ENCODE data around the gene ZNF511.

ZNF511 gene

GRCh38 chr10:133267829-133268228 is 40.9 kb upstream of the ZNF511 start:
- 90% methylated on average over 22 of the region's 22 CpGs for WGBS
- Histone ChIP-seq H3K9me3 (ENCODE audit: insufficient read depth, low read depth, low read length) (no peaks in the 10 kb centered on the region), H3K4me1 (ENCODE audit: insufficient read depth, low read length) (no peaks in the 10 kb centered on the region), H3K36me3 (ENCODE audit: insufficient read depth, low read length) (no peaks in the 10 kb centered on the region), H3K9ac (ENCODE audit: low read depth, low read length) (no peak overlapping the region), H3K4me3 (ENCODE audit: low read length) (no peak overlapping the region), H3K27ac (ENCODE audit: low read depth, low read length) (no peak overlapping the region), H3K27me3 (ENCODE audit: insufficient read depth, low read length) (peaks cover 8% of the 10 kb centered on the region)

DNA sequence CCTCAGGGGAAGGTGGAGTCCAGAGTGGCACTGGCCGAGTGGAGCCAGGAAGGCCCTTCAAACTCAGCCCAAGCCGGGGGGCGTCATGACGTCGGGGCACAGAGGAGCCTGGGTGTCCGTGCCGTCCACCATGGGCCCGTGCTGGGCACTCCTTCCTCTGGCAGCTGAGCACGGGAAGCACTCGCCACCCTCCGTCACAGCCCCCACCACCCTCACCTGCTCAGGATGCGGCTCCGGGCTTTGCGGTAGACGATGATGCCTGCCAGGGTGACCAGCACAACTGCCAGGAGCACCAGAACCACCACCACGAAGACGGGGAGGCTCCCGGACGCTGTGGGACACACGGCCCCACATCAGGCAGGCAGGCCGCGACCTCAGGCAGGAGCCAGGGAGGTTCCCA is 40.2 kb upstream of the ZNF511 start:
- no peaks in the 10 kb centered on the region for H3K9me3 ChIP-seq (ENCODE audit: insufficient read depth, low read depth, low read length)
- H3K9ac ChIP-seq (ENCODE audit: low read depth, low read length): no peak overlapping the region
- H3K27ac ChIP-seq (ENCODE audit: low read depth, low read length): no peak overlapping the region
- H3K4me3 ChIP-seq (ENCODE audit: low read length): no peak overlapping the region
- H3K36me3 ChIP-seq (ENCODE audit: insufficient read depth, low read length): no peaks in the 10 kb centered on the region
- H3K27me3 ChIP-seq (ENCODE audit: insufficient read depth, low read length): peaks cover under 1% of the 10 kb centered on the region; the same call in 1 of the 2 replicates
- H3K4me1 ChIP-seq (ENCODE audit: insufficient read depth, low read length): no peaks in the 10 kb centered on the region
- WGBS: 95% methylated on average over 22 of the region's 22 CpGs

- no peaks in the 10 kb centered on the region for H3K4me1 ChIP-seq (ENCODE audit: insufficient read depth, low read length)
- H3K9ac ChIP-seq (ENCODE audit: low read depth, low read length): no peak overlapping the region
- H3K4me3 ChIP-seq (ENCODE audit: low read length): no peak overlapping the region
- no peak overlapping the region for H3K27ac ChIP-seq (ENCODE audit: low read depth, low read length)
- no peaks in the 10 kb centered on the region for H3K36me3 ChIP-seq (ENCODE audit: insufficient read depth, low read length)
- 88% methylated on average over 26 of the region's 26 CpGs for WGBS
- H3K9me3 ChIP-seq (ENCODE audit: insufficient read depth, low read depth, low read length): no peaks in the 10 kb centered on the region
- H3K27me3 ChIP-seq (ENCODE audit: insufficient read depth, low read length): no peaks in the 10 kb centered on the region
These were observed 39.3 kb upstream of the ZNF511 start for GRCh38 chr10:133269367-133269766.

DNA sequence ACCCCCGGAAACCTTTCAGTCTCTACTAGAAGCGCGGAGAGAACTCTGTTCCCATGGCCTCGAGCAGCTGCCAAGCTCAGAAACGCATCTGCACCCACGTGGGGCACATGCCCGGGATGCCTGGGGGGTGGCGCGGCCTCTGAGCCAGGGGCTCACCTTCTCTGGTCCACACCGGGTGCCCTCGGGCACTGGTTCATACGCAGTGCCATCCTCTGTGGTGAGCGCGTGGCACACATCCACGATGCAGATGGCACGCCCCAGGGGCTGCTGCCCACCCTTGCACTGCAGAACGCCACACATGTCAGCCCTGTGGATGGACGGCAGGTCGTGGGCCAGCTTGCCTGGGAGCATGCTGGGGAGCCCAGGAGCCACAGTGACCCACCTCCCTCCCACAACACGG is 38.5 kb upstream of the ZNF511 start:
- no peak overlapping the region for H3K9ac ChIP-seq (ENCODE audit: low read depth, low read length)
- H3K27me3 ChIP-seq (ENCODE audit: insufficient read depth, low read length): no peaks in the 10 kb centered on the region
- whole genome bisulfite sequencing: 90% methylated on average over 20 of the region's 20 CpGs
- no peaks in the 10 kb centered on the region for H3K36me3 ChIP-seq (ENCODE audit: insufficient read depth, low read length)
- H3K4me3 ChIP-seq (ENCODE audit: low read length): no peak overlapping the region
- no peak overlapping the region for H3K27ac ChIP-seq (ENCODE audit: low read depth, low read length)
- H3K9me3 ChIP-seq (ENCODE audit: insufficient read depth, low read depth, low read length): no peaks in the 10 kb centered on the region
- no peaks in the 10 kb centered on the region for H3K4me1 ChIP-seq (ENCODE audit: insufficient read depth, low read length)

DNA sequence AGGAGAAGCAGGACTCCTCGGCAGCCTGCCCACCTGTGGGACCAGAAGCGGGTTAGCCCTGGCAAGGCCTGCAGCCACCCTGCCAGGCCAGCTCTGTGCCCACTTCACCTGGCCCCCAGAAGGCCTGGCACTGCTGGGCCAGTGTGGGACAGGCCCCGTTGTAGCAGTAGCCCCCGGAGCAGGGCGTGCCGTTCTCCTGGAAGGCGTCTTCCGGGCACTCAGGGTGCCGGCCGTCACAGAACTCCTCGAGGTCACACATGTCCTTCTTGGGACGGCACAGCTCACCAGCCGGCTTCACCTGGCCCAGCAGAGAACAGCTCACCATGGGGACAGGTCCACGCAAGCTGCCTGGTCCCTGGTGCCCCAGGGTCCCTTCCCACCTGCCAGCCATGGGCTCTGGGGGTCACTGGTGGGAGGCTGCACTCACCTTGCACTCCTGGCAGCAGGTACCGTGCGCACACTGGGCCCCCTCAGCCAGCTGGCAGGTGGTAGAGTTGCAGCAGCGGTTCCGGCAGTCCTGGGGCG is 37.9 kb upstream of the ZNF511 start:
- H3K9me3 ChIP-seq (ENCODE audit: insufficient read depth, low read depth, low read length): no peaks in the 10 kb centered on the region
- 94% methylated on average over 19 of the region's 19 CpGs for WGBS
- H3K4me1 ChIP-seq (ENCODE audit: insufficient read depth, low read length): no peaks in the 10 kb centered on the region
- peaks cover 3% of the 10 kb centered on the region for H3K27me3 ChIP-seq (ENCODE audit: insufficient read depth, low read length)
- H3K9ac ChIP-seq (ENCODE audit: low read depth, low read length): no peak overlapping the region
- no peak overlapping the region for H3K27ac ChIP-seq (ENCODE audit: low read depth, low read length)
- no peak overlapping the region for H3K4me3 ChIP-seq (ENCODE audit: low read length)
- no peaks in the 10 kb centered on the region for H3K36me3 ChIP-seq (ENCODE audit: insufficient read depth, low read length)

DNA sequence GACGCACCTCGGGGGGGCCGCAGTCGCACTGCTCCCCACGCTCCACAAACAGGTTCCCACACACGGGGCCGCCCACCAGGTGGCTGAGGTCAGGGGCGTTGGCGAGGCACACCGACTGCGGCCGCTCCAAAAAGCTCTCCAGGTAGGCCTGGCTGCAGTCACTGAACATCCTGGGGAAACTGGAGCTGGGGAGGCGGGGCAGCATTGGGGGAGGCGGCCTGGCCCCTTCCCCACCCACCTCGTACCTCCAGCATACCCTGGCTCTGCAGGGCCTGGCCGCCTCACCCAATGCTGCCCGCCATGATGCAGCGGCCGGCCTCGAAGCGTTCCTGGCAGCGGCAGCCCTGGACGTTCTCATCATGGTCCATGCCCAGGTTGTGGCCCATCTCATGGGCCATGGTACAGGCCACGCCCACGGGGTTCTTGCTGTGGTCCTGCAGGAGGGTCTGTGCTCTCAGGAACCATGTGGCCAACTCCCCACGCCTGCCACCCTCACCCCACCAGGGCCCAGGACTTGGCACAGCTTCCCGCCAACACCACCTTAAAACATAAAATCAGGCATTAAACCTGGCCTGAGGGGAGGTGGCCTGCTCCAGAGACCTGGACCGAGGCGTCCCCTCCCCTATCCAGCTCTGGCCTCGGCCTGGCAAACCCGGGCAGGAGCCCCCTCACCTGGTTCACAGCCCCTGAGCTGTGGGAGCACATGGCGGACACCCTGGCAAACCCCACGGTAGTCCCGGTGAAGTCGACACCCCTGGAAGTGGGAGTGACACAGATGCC is 37.0 kb upstream of the ZNF511 start:
- no peaks in the 10 kb centered on the region for H3K36me3 ChIP-seq (ENCODE audit: insufficient read depth, low read length)
- H3K27ac ChIP-seq (ENCODE audit: low read depth, low read length): no peak overlapping the region
- H3K4me3 ChIP-seq (ENCODE audit: low read length): no peak overlapping the region
- 0 out of 2 replicates have a peak, but pooled peaks cover 3% of the 10 kb centered on the region for H3K4me1 ChIP-seq (ENCODE audit: insufficient read depth, low read length)
- H3K27me3 ChIP-seq (ENCODE audit: insufficient read depth, low read length): peaks cover 12% of the 10 kb centered on the region
- H3K9me3 ChIP-seq (ENCODE audit: insufficient read depth, low read depth, low read length): no peaks in the 10 kb centered on the region
- no peak overlapping the region for H3K9ac ChIP-seq (ENCODE audit: low read depth, low read length)
- 83% methylated on average over 35 of the region's 35 CpGs for WGBS

DNA sequence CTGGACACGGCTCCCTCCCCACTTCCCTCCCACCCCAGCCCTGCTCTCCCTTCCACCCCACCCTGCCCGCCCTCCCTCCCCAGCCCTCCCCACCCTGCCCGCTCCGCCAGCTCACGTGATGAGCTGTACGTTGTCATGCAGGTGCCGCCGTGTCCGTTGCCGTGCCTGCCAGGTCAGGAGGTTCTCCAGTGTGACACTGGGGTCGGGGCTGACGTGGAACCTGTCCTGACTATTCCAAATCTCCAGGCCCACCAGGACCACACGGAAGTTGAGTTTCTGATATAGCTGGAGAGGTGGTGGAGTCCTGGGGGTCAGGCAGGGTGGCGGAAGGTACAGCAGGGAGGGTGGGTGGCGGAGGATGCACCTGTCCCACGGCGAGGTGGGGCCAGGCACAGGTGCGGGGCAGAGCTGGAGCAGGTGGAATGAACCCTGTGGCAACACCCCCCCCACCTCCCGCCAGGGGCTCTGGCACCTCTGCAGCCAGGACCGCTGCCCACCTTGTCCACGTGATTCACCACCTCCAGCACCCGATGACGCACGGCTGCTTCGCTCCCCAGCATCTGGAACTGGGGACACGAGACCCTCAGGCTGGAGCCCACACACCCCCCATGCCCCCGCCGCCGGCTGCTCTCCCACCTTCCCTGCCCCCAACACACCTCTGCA is 36.3 kb upstream of the ZNF511 start:
- no peak overlapping the region for H3K9ac ChIP-seq (ENCODE audit: low read depth, low read length)
- no peak overlapping the region for H3K27ac ChIP-seq (ENCODE audit: low read depth, low read length)
- peaks cover 12% of the 10 kb centered on the region for H3K27me3 ChIP-seq (ENCODE audit: insufficient read depth, low read length)
- H3K4me1 ChIP-seq (ENCODE audit: insufficient read depth, low read length): 0 out of 2 replicates have a peak, but pooled peaks cover 3% of the 10 kb centered on the region
- H3K36me3 ChIP-seq (ENCODE audit: insufficient read depth, low read length): no peaks in the 10 kb centered on the region
- 83% methylated on average over 27 of the region's 29 CpGs for WGBS
- no peak overlapping the region for H3K4me3 ChIP-seq (ENCODE audit: low read length)
- H3K9me3 ChIP-seq (ENCODE audit: insufficient read depth, low read depth, low read length): no peaks in the 10 kb centered on the region

DNA sequence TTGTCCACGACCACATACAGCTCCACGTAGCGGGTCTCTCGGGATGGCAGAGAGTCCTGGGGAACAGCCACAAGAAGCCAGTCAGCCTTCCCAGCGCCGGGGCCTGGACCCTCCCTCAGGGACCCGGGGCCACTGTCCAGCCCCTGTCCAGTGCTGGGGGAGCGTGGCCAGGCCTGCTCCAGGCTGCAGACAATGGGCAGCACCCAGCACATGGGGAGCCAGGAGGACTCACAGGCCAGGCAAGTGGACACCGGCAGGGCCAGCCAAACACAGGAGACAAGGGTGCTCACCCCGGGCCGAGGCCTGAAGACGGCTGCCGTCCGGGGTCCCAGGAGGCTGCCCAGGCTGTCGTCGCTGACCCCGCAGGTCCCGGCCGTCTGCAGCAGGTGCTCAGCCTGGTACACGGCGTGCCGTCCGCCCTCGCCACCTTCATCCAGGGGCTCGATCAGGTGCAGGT is 35.7 kb upstream of the ZNF511 start:
- H3K27me3 ChIP-seq (ENCODE audit: insufficient read depth, low read length): peaks cover 12% of the 10 kb centered on the region
- no peak overlapping the region for H3K9ac ChIP-seq (ENCODE audit: low read depth, low read length)
- no peak overlapping the region for H3K27ac ChIP-seq (ENCODE audit: low read depth, low read length)
- WGBS: 93% methylated on average over 25 of the region's 25 CpGs
- no peak overlapping the region for H3K4me3 ChIP-seq (ENCODE audit: low read length)
- 0 out of 2 replicates have a peak, but pooled peaks cover 3% of the 10 kb centered on the region for H3K4me1 ChIP-seq (ENCODE audit: insufficient read depth, low read length)
- no peaks in the 10 kb centered on the region for H3K36me3 ChIP-seq (ENCODE audit: insufficient read depth, low read length)
- no peaks in the 10 kb centered on the region for H3K9me3 ChIP-seq (ENCODE audit: insufficient read depth, low read depth, low read length)

DNA sequence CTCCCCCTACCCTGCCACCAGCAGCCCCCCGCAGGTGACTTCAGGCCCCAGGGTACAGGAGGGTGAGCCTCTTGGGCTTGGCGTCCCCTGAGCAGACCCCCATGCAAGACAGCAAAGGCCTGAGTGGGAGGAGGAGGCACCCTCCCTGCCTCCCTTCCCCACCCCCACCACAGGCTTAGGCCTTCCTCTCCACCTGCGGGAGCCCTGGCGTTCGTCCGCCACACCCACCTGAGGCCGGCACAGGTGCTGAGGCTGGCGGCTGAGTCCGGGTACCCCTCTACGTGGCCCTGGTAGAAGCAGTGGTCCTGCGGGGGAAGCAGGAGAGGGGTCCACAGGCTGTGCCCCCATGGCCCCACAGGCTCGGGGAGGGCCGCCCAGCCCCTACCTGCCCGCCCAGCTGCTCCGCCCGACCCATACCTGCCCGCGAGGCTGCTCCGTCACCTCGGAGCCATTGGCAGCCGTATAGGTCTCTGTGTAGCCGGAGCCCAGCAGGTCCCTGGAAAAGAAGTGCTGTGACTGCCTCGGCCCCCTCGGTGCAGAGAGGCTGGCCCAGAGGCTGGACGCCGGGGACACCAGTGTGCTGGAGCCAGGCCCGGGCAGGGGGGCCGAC is 35.1 kb upstream of the ZNF511 start:
- WGBS: 92% methylated on average over 27 of the region's 28 CpGs
- H3K36me3 ChIP-seq (ENCODE audit: insufficient read depth, low read length): no peaks in the 10 kb centered on the region
- no peak overlapping the region for H3K9ac ChIP-seq (ENCODE audit: low read depth, low read length)
- 0 out of 2 replicates have a peak, but pooled peaks cover 3% of the 10 kb centered on the region for H3K4me1 ChIP-seq (ENCODE audit: insufficient read depth, low read length)
- no peak overlapping the region for H3K4me3 ChIP-seq (ENCODE audit: low read length)
- no peaks in the 10 kb centered on the region for H3K9me3 ChIP-seq (ENCODE audit: insufficient read depth, low read depth, low read length)
- H3K27me3 ChIP-seq (ENCODE audit: insufficient read depth, low read length): peaks cover 12% of the 10 kb centered on the region
- H3K27ac ChIP-seq (ENCODE audit: low read depth, low read length): no peak overlapping the region

DNA sequence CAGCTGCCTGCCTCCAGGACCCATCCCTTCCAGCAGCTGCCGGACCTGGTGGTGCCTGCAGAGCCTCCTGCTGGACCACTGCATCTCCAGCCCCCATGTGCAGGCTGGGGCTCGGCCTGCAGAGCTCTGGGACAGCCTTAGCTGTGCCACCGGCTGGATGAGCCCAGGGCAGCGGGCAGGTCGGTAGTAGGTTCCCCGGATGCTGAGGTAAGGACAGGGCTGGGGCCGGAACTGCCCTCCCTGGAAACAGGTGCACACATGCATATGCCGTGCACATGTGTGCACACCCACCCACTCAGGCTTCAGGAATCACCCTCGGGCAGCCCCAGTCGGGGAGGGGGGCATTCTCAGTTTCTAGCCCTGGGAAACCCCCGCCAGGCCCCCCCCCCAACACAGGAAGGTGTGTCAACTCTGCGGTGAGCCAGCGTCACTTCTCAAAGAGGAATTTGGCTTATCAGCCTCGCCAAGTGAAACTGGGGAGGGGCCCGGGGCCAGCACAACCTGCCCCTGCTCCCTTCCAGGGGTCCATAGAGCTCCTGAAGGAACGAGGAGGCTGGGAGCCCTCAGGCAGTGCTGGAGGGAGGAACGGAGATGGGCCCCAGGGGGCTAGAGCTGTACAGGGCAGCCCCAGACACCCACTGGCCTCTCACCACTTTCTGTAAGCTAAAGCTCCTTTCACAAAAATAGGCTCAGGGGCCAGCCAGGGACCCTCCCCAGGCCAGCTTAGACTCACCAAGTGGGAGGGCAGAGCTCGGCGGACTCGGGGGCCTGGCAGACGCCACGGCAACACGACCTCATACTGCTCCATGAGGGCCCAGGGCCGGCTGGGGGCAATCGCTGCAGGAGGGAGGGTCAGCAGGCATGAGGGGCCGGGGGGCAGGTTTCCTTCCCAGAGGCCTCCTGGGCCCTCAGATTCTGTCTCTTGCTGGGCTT is 33.7 kb upstream of the ZNF511 start:
- H3K9me3 ChIP-seq (ENCODE audit: insufficient read depth, low read depth, low read length): no peaks in the 10 kb centered on the region
- 0 out of 2 replicates have a peak, but pooled peaks cover 3% of the 10 kb centered on the region for H3K4me1 ChIP-seq (ENCODE audit: insufficient read depth, low read length)
- peaks cover 9% of the 10 kb centered on the region; the same call in 1 of the 2 replicates for H3K36me3 ChIP-seq (ENCODE audit: insufficient read depth, low read length)
- 69% methylated on average over 25 of the region's 26 CpGs for WGBS
- H3K27ac ChIP-seq (ENCODE audit: low read depth, low read length): no peak overlapping the region
- no peak overlapping the region for H3K4me3 ChIP-seq (ENCODE audit: low read length)
- H3K27me3 ChIP-seq (ENCODE audit: insufficient read depth, low read length): peaks cover 12% of the 10 kb centered on the region
- H3K9ac ChIP-seq (ENCODE audit: low read depth, low read length): no peak overlapping the region

All from HUES64 (cell line).